Measurements from ENCODE around the gene ZSCAN1. TPM values are rescaled to one million over a fixed set of nuclear protein-coding genes. Genes with fewer than 3 reads are reported as not detected.

Gene ZSCAN1
- polyA plus RNA-seq, 1 of the 3 experiments (the other 2 are of a cell fraction) = not detected

DNA sequence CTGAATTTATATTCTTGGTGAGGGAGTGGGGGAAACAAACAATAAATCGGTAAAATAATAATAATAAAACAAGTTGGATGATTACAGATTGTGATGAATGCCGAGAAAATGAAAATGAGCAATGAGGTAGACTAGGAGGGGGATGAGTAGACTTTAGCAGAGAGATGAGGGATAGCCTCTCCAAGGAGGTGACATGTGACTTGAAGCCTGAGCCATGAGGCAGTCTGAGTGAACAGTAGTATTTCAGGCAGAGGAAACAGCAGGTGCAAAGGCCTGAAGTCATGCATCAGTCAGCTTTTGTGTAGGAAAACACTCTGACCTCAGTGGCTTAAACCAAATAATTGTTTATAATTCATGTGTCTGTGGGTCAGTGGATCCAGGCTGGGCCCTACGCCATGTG is 29.9 kb downstream of the ZSCAN1 start:
- Histone ChIP-seq H3K36me3 (replicated peaks in 1 of 2; ENCODE audit: control insufficient read depth in 1 of 2, insufficient read depth in 2 of 2, low read length in 1 of 2) (no peaks in the 10 kb centered on the region), H2AFZ (ENCODE audit: low read depth) (no peak overlapping the region), H3K9me3 (no peaks in the 10 kb centered on the region), H3K79me2 (ENCODE audit: insufficient read depth) (no peaks in the 10 kb centered on the region), H3K9me2 (no peaks in the 10 kb centered on the region), H3K4me3 (ENCODE audit: low read depth in 2 of 2, low read length in 1 of 2) (no peak overlapping the region), H4K20me1 (ENCODE audit: insufficient read depth) (no peaks in the 10 kb centered on the region), H3K27ac (ENCODE audit: low read depth in 2 of 2, low read length in 1 of 2) (no peak overlapping the region), H3K4me1 (ENCODE audit: control insufficient read depth in 1 of 2, insufficient read depth in 2 of 2, low read depth in 1 of 2, low read length in 1 of 2) (no peaks in the 10 kb centered on the region), H3K27me3 (ENCODE audit: insufficient read depth) (no peaks in the 10 kb centered on the region), H3F3A (replicated peaks; ENCODE audit: insufficient read depth) (no peaks in the 10 kb centered on the region), H3K9ac (no peak overlapping the region), H3K4me2 (no peak overlapping the region)
- ChIA-PET CTCF (interaction anchor here (1.1 kb wide), 1 partner anchor 1988 kb away, joined by 3 read pairs; no protein-coding TSS in a partner anchor), POLR2A (no interaction called here)
- TF ChIP-seq GATA2 (CRISPR knock-in tag; IDR thresholded peaks at IDR 0.05) (no peak), RCOR1 (IDR thresholded peaks at IDR 0.05; ENCODE audit: low read length) (no peak), EZH2phosphoT487 (IDR thresholded peaks at IDR 0.05; ENCODE audit: borderline replicate concordance, low read depth) (no peak), EP300 (IDR thresholded peaks at IDR 0.05; ENCODE audit: borderline replicate concordance in 1 of 2, low read depth in 1 of 2, low read length in 1 of 2) (no peak), NRF1 (IDR thresholded peaks at IDR 0.05; ENCODE audit: low read depth, low read length) (no peak), NFIC (IDR thresholded peaks at IDR 0.05; ENCODE audit: borderline replicate concordance) (no peak), POLR2AphosphoS5 (IDR thresholded peaks at IDR 0.05; ENCODE audit: low read depth, low read length) (no peak)
- TF ChIP-seq, protein P1, sequence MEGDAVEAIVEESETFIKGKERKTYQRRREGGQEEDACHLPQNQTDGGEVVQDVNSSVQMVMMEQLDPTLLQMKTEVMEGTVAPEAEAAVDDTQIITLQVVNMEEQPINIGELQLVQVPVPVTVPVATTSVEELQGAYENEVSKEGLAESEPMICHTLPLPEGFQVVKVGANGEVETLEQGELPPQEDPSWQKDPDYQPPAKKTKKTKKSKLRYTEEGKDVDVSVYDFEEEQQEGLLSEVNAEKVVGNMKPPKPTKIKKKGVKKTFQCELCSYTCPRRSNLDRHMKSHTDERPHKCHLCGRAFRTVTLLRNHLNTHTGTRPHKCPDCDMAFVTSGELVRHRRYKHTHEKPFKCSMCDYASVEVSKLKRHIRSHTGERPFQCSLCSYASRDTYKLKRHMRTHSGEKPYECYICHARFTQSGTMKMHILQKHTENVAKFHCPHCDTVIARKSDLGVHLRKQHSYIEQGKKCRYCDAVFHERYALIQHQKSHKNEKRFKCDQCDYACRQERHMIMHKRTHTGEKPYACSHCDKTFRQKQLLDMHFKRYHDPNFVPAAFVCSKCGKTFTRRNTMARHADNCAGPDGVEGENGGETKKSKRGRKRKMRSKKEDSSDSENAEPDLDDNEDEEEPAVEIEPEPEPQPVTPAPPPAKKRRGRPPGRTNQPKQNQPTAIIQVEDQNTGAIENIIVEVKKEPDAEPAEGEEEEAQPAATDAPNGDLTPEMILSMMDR (IDR thresholded peaks at IDR 0.05) = no peak
- 47% methylated on average over 3 of the region's 3 CpGs for WGBS (ENCODE audit: low lambda C conversion rate)
- DNase-seq = no peak

DNA sequence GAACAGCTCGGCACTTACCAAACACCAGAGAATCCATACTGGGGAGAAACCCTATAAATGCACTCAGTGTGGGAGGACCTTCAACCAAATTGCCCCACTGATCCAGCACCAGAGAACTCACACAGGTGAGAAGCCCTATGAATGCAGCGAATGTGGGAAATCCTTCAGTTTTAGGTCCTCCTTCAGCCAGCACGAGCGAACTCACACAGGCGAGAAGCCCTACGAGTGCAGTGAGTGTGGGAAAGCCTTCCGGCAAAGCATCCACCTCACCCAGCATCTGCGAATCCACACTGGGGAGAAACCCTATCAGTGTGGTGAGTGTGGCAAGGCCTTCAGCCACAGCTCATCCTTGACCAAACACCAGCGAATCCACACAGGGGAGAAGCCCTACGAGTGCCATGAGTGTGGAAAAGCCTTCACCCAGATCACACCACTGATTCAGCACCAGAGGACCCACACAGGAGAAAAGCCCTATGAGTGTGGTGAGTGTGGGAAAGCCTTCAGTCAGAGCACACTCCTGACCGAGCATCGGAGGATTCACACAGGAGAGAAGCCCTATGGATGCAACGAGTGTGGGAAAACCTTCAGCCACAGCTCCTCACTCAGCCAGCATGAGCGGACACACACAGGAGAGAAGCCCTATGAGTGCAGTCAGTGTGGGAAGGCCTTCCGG is 33.6 kb downstream of the ZSCAN1 start:
- H3K79me2 ChIP-seq (ENCODE audit: insufficient read depth) = no peaks in the 10 kb centered on the region
- H4K20me1 ChIP-seq (ENCODE audit: insufficient read depth) = no peaks in the 10 kb centered on the region
- ChIA-PET POLR2A (no interaction called here), CTCF (no interaction called here)
- H3K4me3 ChIP-seq (ENCODE audit: low read depth in 2 of 2, low read length in 1 of 2) = no peak overlapping the region
- H3K9me3 ChIP-seq = no peaks in the 10 kb centered on the region
- H2AFZ ChIP-seq (ENCODE audit: low read depth) = no peak overlapping the region
- H3K36me3 ChIP-seq (replicated peaks in 1 of 2; ENCODE audit: control insufficient read depth in 1 of 2, insufficient read depth in 2 of 2, low read length in 1 of 2) = no peaks in the 10 kb centered on the region
- DNase-seq = no peak
- no peak overlapping the region for H3K27ac ChIP-seq (ENCODE audit: low read depth in 2 of 2, low read length in 1 of 2)
- no peaks in the 10 kb centered on the region for H3F3A ChIP-seq (replicated peaks; ENCODE audit: insufficient read depth)
- no peak overlapping the region for H3K9ac ChIP-seq
- H3K9me2 ChIP-seq = no peaks in the 10 kb centered on the region
- WGBS (ENCODE audit: low lambda C conversion rate) = 40% methylated on average over 10 of the region's 15 CpGs
- no peaks in the 10 kb centered on the region for H3K27me3 ChIP-seq (ENCODE audit: insufficient read depth)
- no peak overlapping the region for H3K4me2 ChIP-seq
- H3K4me1 ChIP-seq (ENCODE audit: control insufficient read depth in 1 of 2, insufficient read depth in 2 of 2, low read depth in 1 of 2, low read length in 1 of 2) = no peaks in the 10 kb centered on the region
- no peak for TF ChIP-seq JUND (IDR thresholded peaks at IDR 0.05)
- TF ChIP-seq ELF1 (IDR thresholded peaks at IDR 0.05) = no peak
- no peak for TF ChIP-seq RCOR1 (IDR thresholded peaks at IDR 0.05; ENCODE audit: low read length)
- TF ChIP-seq MXI1 (IDR thresholded peaks at IDR 0.05; ENCODE audit: low read depth, low read length) = no peak
- TF ChIP-seq, protein P2, sequence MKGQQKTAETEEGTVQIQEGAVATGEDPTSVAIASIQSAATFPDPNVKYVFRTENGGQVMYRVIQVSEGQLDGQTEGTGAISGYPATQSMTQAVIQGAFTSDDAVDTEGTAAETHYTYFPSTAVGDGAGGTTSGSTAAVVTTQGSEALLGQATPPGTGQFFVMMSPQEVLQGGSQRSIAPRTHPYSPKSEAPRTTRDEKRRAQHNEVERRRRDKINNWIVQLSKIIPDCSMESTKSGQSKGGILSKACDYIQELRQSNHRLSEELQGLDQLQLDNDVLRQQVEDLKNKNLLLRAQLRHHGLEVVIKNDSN (IDR thresholded peaks at IDR 0.05; ENCODE audit: borderline replicate concordance, low read depth) = no peak
- TF ChIP-seq FOSL2 (IDR thresholded peaks at IDR 0.05; ENCODE audit: borderline replicate concordance, low read depth) = no peak
- no peak for TF ChIP-seq MEF2A (IDR thresholded peaks at IDR 0.05; ENCODE audit: borderline replicate concordance, low read depth)
- no peak for TF ChIP-seq GABPA (IDR thresholded peaks at IDR 0.05; ENCODE audit: low read depth)
- TF ChIP-seq NRF1 (IDR thresholded peaks at IDR 0.05; ENCODE audit: low read depth, low read length) = no peak
- TF ChIP-seq, protein P3, sequence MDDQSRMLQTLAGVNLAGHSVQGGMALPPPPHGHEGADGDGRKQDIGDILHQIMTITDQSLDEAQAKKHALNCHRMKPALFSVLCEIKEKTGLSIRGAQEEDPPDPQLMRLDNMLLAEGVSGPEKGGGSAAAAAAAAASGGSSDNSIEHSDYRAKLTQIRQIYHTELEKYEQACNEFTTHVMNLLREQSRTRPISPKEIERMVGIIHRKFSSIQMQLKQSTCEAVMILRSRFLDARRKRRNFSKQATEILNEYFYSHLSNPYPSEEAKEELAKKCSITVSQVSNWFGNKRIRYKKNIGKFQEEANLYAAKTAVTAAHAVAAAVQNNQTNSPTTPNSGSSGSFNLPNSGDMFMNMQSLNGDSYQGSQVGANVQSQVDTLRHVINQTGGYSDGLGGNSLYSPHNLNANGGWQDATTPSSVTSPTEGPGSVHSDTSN (IDR thresholded peaks at IDR 0.05) = no peak
- no peak for TF ChIP-seq FOXM1 (IDR thresholded peaks at IDR 0.05; ENCODE audit: low read depth)
- TF ChIP-seq, protein P4, sequence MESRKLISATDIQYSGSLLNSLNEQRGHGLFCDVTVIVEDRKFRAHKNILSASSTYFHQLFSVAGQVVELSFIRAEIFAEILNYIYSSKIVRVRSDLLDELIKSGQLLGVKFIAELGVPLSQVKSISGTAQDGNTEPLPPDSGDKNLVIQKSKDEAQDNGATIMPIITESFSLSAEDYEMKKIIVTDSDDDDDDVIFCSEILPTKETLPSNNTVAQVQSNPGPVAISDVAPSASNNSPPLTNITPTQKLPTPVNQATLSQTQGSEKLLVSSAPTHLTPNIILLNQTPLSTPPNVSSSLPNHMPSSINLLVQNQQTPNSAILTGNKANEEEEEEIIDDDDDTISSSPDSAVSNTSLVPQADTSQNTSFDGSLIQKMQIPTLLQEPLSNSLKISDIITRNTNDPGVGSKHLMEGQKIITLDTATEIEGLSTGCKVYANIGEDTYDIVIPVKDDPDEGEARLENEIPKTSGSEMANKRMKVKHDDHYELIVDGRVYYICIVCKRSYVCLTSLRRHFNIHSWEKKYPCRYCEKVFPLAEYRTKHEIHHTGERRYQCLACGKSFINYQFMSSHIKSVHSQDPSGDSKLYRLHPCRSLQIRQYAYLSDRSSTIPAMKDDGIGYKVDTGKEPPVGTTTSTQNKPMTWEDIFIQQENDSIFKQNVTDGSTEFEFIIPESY (IDR thresholded peaks at IDR 0.05; ENCODE audit: borderline replicate concordance, low read depth) = no peak
- TF ChIP-seq, protein P5, sequence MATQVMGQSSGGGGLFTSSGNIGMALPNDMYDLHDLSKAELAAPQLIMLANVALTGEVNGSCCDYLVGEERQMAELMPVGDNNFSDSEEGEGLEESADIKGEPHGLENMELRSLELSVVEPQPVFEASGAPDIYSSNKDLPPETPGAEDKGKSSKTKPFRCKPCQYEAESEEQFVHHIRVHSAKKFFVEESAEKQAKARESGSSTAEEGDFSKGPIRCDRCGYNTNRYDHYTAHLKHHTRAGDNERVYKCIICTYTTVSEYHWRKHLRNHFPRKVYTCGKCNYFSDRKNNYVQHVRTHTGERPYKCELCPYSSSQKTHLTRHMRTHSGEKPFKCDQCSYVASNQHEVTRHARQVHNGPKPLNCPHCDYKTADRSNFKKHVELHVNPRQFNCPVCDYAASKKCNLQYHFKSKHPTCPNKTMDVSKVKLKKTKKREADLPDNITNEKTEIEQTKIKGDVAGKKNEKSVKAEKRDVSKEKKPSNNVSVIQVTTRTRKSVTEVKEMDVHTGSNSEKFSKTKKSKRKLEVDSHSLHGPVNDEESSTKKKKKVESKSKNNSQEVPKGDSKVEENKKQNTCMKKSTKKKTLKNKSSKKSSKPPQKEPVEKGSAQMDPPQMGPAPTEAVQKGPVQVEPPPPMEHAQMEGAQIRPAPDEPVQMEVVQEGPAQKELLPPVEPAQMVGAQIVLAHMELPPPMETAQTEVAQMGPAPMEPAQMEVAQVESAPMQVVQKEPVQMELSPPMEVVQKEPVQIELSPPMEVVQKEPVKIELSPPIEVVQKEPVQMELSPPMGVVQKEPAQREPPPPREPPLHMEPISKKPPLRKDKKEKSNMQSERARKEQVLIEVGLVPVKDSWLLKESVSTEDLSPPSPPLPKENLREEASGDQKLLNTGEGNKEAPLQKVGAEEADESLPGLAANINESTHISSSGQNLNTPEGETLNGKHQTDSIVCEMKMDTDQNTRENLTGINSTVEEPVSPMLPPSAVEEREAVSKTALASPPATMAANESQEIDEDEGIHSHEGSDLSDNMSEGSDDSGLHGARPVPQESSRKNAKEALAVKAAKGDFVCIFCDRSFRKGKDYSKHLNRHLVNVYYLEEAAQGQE (IDR thresholded peaks at IDR 0.05; ENCODE audit: low read depth, low read length) = no peak

All from SK-N-SH (cell line).